Heart left ventricle (tissue), 16 donors: Measurements from ENCODE around the gene ZNF554. TPM values are rescaled to one million over a fixed set of nuclear protein-coding genes. Genes with fewer than 3 reads are reported as not detected.

Experiments used
- ATAC-seq, 4 donors: fragments of 200-7000 bp; cut with Tn5 transposase; one replicate each; pipeline ENCODE4 v1.9.1; 2020 to 2022; ENCODE audit warnings: moderate library complexity in 4 of 4, mild to moderate bottlenecking in 3 of 4, moderate number of reproducible peaks in 1 of 4
- DNase-seq, 5 donors: peaks; one replicate each; pipeline ENCODE4 v3.0.0-alpha.2; 2020
- H3K27ac ChIP-seq, 12 donors: fragments of 200-600 bp; sonication (generic) in 4 of 12; one replicate each; pipeline versions ENCODE4 v1.5.0 to v1.8.0; 2016 to 2022; ENCODE audit warnings: mild to moderate bottlenecking in 2 of 12
- H3K27me3 ChIP-seq, 9 donors: fragments of 200-600 bp; sonication (generic) in 2 of 9; one replicate each; pipeline versions ENCODE4 v1.5.1 to v1.8.0; 2016 to 2022; ENCODE audit warnings: mild to moderate bottlenecking in 3 of 9
- H3K36me3 ChIP-seq, 9 donors: fragments of 200-600 bp; sonication (generic) in 2 of 9; one replicate each; pipeline versions ENCODE4 v1.5.0 to v1.8.0; 2018 to 2022; ENCODE audit warnings: mild to moderate bottlenecking in 2 of 9
- H3K4me1 ChIP-seq, 12 donors: fragments of 200-600 bp; sonication (generic) in 4 of 12; one replicate each; pipeline versions ENCODE4 v1.5.0 to v1.8.0; 2016 to 2022; ENCODE audit warnings: mild to moderate bottlenecking in 3 of 12
- H3K4me3 ChIP-seq, 12 donors: fragments of 200-600 bp; sonication (generic) in 4 of 12; one replicate each; pipeline versions ENCODE4 v1.5.0 to v1.8.0; 2017 to 2022; ENCODE audit warnings: mild to moderate bottlenecking in 9 of 12, moderate library complexity in 4 of 12
- H3K9me3 ChIP-seq, 12 donors: fragments of 200-600 bp; sonication (generic) in 4 of 12; one replicate each; pipeline versions ENCODE4 v1.5.0 to v1.8.0; 2016 to 2022; ENCODE audit warnings: mild to moderate bottlenecking in 1 of 12
- CTCF ChIP-seq, 12 donors: fragments of 200-600 bp; sonication (generic) in 4 of 12; IDR thresholded peaks; one replicate each; pipeline versions ENCODE4 v1.5.0 to v1.8.0; 2018 to 2022; ENCODE audit warnings: antibody characterized with exemption in 12 of 12, mild to moderate bottlenecking in 5 of 12
- POLR2A ChIP-seq, 2 donors: fragments of 450-650 bp; IDR thresholded peaks; one replicate each; pipeline ENCODE4 v1.6.1; 2017; ENCODE audit warnings: antibody characterized with exemption in 2 of 2, mild to moderate bottlenecking in 2 of 2, moderate library complexity in 2 of 2
- WGBS, 4 donors: extraction: QIAGEN DNeasy Blood & Tissue Kit in 2 of 4; methylation state at CpG; one replicate each; pipeline versions ENCODE4 v1.1.5 to v1.1.7; 2013 to 2018; 5-methylcytosine and 5-hydroxymethylcytosine counted together
- intact Hi-C, 10 donors: fragments of 100-400 bp; cut with DNase I; formaldehyde crosslinking; loops; one replicate each; pipeline versions ENCODE4 v1.11.1 to v1.14.2; 2022
- polyA plus RNA-seq, 2 donors: library from polyadenylated mRNA; stranded (reverse); fragments of 200-250 nt; gene quantifications; one replicate each; pipeline ENCODE4 v1.2.3, GENCODE V29; 2013
- total RNA-seq, 9 donors: library from RNA; depleted of rRNA in 2 of 9; stranded (reverse); fragments of >200 nt in 2 of 9; fragmentation: NEBNext Ultra II Directional in 3 of 9; extraction: Animal tissue kit (Norgen Biotek cat#: 25700) in 3 of 9; gene quantifications; one replicate each; pipeline versions ENCODE4 v1.1.0 to v1.2.4, GENCODE V29; 2016 to 2023
- donor health status: ischemic (EF 13 %, LVEDD 7.1; RV severe dilation, severe dysfunction).
- donor health status: healthy with polysubstance abuse.
- donor health status: DM: no; HTN: yes; CAD: no.
- donor health status: DM: no; HTN: no; CAD: no.
- donor health status: ischemic (EF 25% LVEDD 6.9; RV normal size, moderate dysfunction).
- donor health status: ischemic (EF 25% LVEDD 5.7; RV mildly dilated, moderate dysfunction).
- donor health status: healthy.
- donor health status: DM: yes; HTN: yes; CAD: no.
- donor health status: ischemic (EF 35%, LVEDD 5.7; RV mildly dilated, moderate dysfunction).
- donor health status: nonischemic (EF 11% LVEDD 7.7; RV severe dilation, severe dysfunction).
- donor health status: DM: yes; HTN: yes; CAD: no.
- donor health status: PGD.
- donor health status: ischemic (EF 29% LVEDD 5.4; RV normal size, mild dysfunction).
- donor health status: nonischemic (EF 23%, LVEDD 6.1; RV moderate dilation, normal function).

The ZNF554 gene
- total and polyA plus RNA-seq, 11 donors: 1.4 to 6.1 (median 4.5) TPM

- H3K27me3 ChIP-seq: no peaks in the 10 kb centered on the region
- WGBS, 4 donors: 67 to 83% (median 76%) methylated on average over 15 to 27 of the region's 27 CpGs
- no peaks in the 10 kb centered on the region for H3K4me1 ChIP-seq
- intact Hi-C loops: no loop called here
- DNase-seq (no peak), ATAC-seq (no peak)
- peaks cover 0 to 69% (median 45%) of the 10 kb centered on the region in 12 donors for H3K9me3 ChIP-seq
- H3K4me3 ChIP-seq: no peak overlapping the region
- no peak for TF ChIP-seq POLR2A (IDR thresholded peaks at IDR 0.05)
- TF ChIP-seq CTCF (IDR thresholded peaks at IDR 0.05): no peak
- no peak overlapping the region for H3K27ac ChIP-seq
- H3K36me3 ChIP-seq: peaks cover 0 to 33% (median 5%) of the 10 kb centered on the region in 9 donors
These were observed 39.2 kb downstream of the ZNF554 start for GRCh38 chr19:2858864-2859263.

- H3K4me1 ChIP-seq: no peaks in the 10 kb centered on the region
- DNase-seq (no peak), ATAC-seq (peak in 3 of 4 donors; percentile 63 to 78 (median 73))
- H3K9me3 ChIP-seq: peaks cover 0 to 20% (median 7%) of the 10 kb centered on the region in 12 donors
- H3K36me3 ChIP-seq: peaks cover 0 to under 1% (median 0%) of the 10 kb centered on the region in 9 donors
- no peak overlapping the region for H3K27ac ChIP-seq
- TF ChIP-seq CTCF (IDR thresholded peaks at IDR 0.05) (no peak), POLR2A (IDR thresholded peaks at IDR 0.05) (no peak)
- intact Hi-C loops: loop anchor here in 2 of 10 donors (10.0 kb wide), 2 partner anchors 209 to 219 kb away; no protein-coding TSS in a partner anchor
- WGBS, 4 donors: 66 to 80% (median 68%) methylated on average over 10 of the region's 10 CpGs
- no peaks in the 10 kb centered on the region for H3K27me3 ChIP-seq
- H3K4me3 ChIP-seq: no peak overlapping the region
These were observed 44.1 kb downstream of the ZNF554 start for GRCh38 chr19:2863816-2864215.

- no peaks in the 10 kb centered on the region for H3K27me3 ChIP-seq
- no peaks in the 10 kb centered on the region for H3K4me1 ChIP-seq
- H3K27ac ChIP-seq: no peak overlapping the region
- ATAC-seq (no peak), DNase-seq (no peak)
- no peaks in the 10 kb centered on the region for H3K36me3 ChIP-seq
- peaks cover 0 to 8% (median 0%) of the 10 kb centered on the region in 12 donors for H3K9me3 ChIP-seq
- intact Hi-C loops: loop anchor here in 3 of 10 donors (5.0 to 10.0 kb wide), 3 partner anchors 211 to 221 kb away; no protein-coding TSS in a partner anchor
- H3K4me3 ChIP-seq: no peak overlapping the region
- no peak for TF ChIP-seq CTCF (IDR thresholded peaks at IDR 0.05)
- TF ChIP-seq POLR2A (IDR thresholded peaks at IDR 0.05): no peak
- WGBS, 4 donors: 51 to 62% (median 56%) methylated on average over 12 of the region's 12 CpGs
These were observed 45.8 kb downstream of the ZNF554 start for GRCh38 chr19:2865334-2866100.

GRCh38 chr19:2866495-2867024 is 46.9 kb downstream of the ZNF554 start:
- ATAC-seq: no peak
- TF ChIP-seq POLR2A (IDR thresholded peaks at IDR 0.05) (no peak), CTCF (IDR thresholded peaks at IDR 0.05) (no peak)
- no peak for DNase-seq
- H3K27me3 ChIP-seq: no peaks in the 10 kb centered on the region
- no peak overlapping the region for H3K27ac ChIP-seq
- WGBS, 4 donors: 76 to 85% (median 79%) methylated on average over 8 of the region's 8 CpGs
- H3K9me3 ChIP-seq: peaks cover 0 to 3% (median 0%) of the 10 kb centered on the region in 12 donors
- H3K4me3 ChIP-seq: no peak overlapping the region
- no peaks in the 10 kb centered on the region for H3K4me1 ChIP-seq
- intact Hi-C loops: loop anchor here in 3 of 10 donors (5.0 to 10.0 kb wide), 3 partner anchors 212 to 222 kb away; no protein-coding TSS in a partner anchor
- H3K36me3 ChIP-seq: no peaks in the 10 kb centered on the region
